Measurements from ENCODE around the gene SHPK.

SHPK gene

DNA sequence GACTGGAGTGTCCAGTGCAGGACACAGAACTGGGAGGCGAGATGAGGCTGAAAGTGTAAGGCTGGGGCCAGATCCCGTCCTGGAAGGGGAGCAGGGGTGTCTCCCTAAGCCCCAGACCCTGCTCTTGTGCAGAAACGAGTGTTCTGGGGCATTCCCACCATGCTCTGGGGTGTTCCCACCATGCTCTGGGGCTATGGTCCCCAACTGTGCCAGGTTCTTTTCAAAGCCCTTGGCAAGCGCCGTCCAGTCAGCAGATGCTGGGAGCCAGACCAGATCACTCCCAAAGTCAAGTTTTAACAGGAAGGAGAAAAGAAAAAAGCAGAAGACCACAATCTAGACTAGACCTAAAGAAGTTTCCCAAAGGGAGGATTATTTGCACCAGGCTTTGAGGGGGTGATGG is 29.8 kb upstream of the SHPK start:
- no peak overlapping the region for H3K4me2 ChIP-seq (ENCODE audit: low read length)
- H3K9me3 ChIP-seq (ENCODE audit: insufficient read depth, low read length), result no peaks in the 10 kb centered on the region
- no peaks in the 10 kb centered on the region for H3K27me3 ChIP-seq (ENCODE audit: low read depth, low read length)
- no peak overlapping the region for H3K4me3 ChIP-seq (ENCODE audit: low read length)
- H3K36me3 ChIP-seq (replicated peaks; ENCODE audit: low read depth, low read length), result no peaks in the 10 kb centered on the region
- no peak overlapping the region for H3K9ac ChIP-seq (ENCODE audit: low read length)
- H4K20me1 ChIP-seq (ENCODE audit: insufficient read depth, low read length), result no peaks in the 10 kb centered on the region
- peaks cover 9% of the 10 kb centered on the region; the same call in 1 of the 2 replicates for H3K4me1 ChIP-seq (ENCODE audit: low read length)
- H3K79me2 ChIP-seq (ENCODE audit: low read length), result peaks cover 18% of the 10 kb centered on the region
- no peak overlapping the region for H2AFZ ChIP-seq (ENCODE audit: low read depth, low read length)
- no peak overlapping the region for H3K27ac ChIP-seq (ENCODE audit: low read length)
- TF ChIP-seq CTCF (IDR thresholded peaks at IDR 0.05; ENCODE audit: low read depth, low read length) (no peak), EZH2phosphoT487 (IDR thresholded peaks at IDR 0.05; ENCODE audit: low read depth) (no peak)

DNA sequence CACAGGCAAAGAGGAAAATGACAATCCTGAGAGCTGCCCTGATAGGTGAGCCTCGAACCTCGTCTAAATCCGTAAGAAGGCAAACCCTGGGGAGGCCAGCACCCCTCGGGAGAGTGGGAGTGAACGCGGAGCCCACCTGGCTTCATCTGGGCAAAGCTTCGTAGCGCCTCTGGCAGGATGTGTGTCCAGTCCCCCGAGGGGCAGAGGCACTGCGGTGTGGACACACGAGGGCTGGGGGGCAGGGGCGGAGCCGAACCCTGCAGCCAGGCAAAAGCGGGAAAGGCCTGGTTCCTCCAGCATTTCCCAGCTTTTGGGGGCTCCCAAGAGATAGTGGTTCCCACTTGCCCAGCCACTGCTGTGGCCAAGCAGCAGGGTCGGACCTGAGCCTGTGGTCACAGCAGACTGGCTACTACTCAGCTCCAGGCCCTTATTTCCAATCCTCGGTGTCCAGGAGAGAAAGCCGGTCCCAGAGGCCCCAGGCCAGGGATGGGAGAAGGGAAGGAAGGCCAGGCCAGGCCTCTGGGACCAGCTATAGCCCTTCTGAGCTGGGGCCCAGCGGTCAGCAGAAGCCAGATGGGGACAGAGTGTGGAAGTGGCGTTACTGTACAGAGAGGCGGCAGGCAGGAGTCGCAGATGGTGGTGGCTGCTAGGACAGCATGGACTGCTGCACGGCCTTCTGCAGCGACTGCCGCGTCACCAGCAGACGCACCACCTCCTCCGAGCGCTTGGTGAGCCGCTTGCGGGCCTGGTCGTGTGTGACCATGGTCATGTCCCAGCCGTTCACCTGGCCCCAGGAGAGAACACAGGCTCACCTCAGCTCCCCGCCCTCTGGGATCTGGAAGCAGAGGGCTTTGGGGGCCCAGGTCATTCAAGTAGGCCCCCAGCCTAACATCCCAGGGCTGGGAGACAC is 27.3 kb upstream of the SHPK start:
- Histone ChIP-seq H3K9me3 (ENCODE audit: insufficient read depth, low read length) (no peaks in the 10 kb centered on the region), H3K36me3 (replicated peaks; ENCODE audit: low read depth, low read length) (no peaks in the 10 kb centered on the region), H3K27ac (ENCODE audit: low read length) (no peak overlapping the region), H3K79me2 (ENCODE audit: low read length) (no peaks in the 10 kb centered on the region), H2AFZ (ENCODE audit: low read depth, low read length) (no peak overlapping the region), H3K4me1 (ENCODE audit: low read length) (peaks cover 5% of the 10 kb centered on the region; the same call in 1 of the 2 replicates), H3K4me2 (ENCODE audit: low read length) (no peak overlapping the region), H3K9ac (ENCODE audit: low read length) (no peak overlapping the region), H3K27me3 (ENCODE audit: low read depth, low read length) (no peaks in the 10 kb centered on the region), H3K4me3 (ENCODE audit: low read length) (no peak overlapping the region), H4K20me1 (ENCODE audit: insufficient read depth, low read length) (no peaks in the 10 kb centered on the region)
- no peak for TF ChIP-seq EZH2phosphoT487 (IDR thresholded peaks at IDR 0.05; ENCODE audit: low read depth)
- TF ChIP-seq CTCF (IDR thresholded peaks at IDR 0.05; ENCODE audit: low read depth, low read length), result no peak

GRCh38 chr17:3660311-3660891 is 24.4 kb upstream of the SHPK start:
- Histone ChIP-seq H3K4me2 (ENCODE audit: low read length) (no peak overlapping the region), H3K36me3 (replicated peaks; ENCODE audit: low read depth, low read length) (no peaks in the 10 kb centered on the region), H3K4me1 (ENCODE audit: low read length) (no peaks in the 10 kb centered on the region), H3K9me3 (ENCODE audit: insufficient read depth, low read length) (no peaks in the 10 kb centered on the region), H3K27ac (ENCODE audit: low read length) (no peak overlapping the region), H3K4me3 (ENCODE audit: low read length) (no peak overlapping the region), H3K27me3 (ENCODE audit: low read depth, low read length) (no peaks in the 10 kb centered on the region), H2AFZ (ENCODE audit: low read depth, low read length) (no peak overlapping the region), H3K9ac (ENCODE audit: low read length) (no peak overlapping the region), H3K79me2 (ENCODE audit: low read length) (no peaks in the 10 kb centered on the region), H4K20me1 (ENCODE audit: insufficient read depth, low read length) (no peaks in the 10 kb centered on the region)
- TF ChIP-seq CTCF (IDR thresholded peaks at IDR 0.05; ENCODE audit: low read depth, low read length) (no peak), EZH2phosphoT487 (IDR thresholded peaks at IDR 0.05; ENCODE audit: low read depth) (no peak)

GRCh38 chr17:3659541-3660111 is 23.6 kb upstream of the SHPK start:
- no peak overlapping the region for H3K4me3 ChIP-seq (ENCODE audit: low read length)
- no peaks in the 10 kb centered on the region for H3K4me1 ChIP-seq (ENCODE audit: low read length)
- no peak overlapping the region for H3K9ac ChIP-seq (ENCODE audit: low read length)
- H4K20me1 ChIP-seq (ENCODE audit: insufficient read depth, low read length), result no peaks in the 10 kb centered on the region
- TF ChIP-seq CTCF (IDR thresholded peaks at IDR 0.05; ENCODE audit: low read depth, low read length), result no peak
- TF ChIP-seq EZH2phosphoT487 (IDR thresholded peaks at IDR 0.05; ENCODE audit: low read depth), result no peak
- H3K27ac ChIP-seq (ENCODE audit: low read length), result no peak overlapping the region
- no peaks in the 10 kb centered on the region for H3K27me3 ChIP-seq (ENCODE audit: low read depth, low read length)
- H2AFZ ChIP-seq (ENCODE audit: low read depth, low read length), result no peak overlapping the region
- H3K9me3 ChIP-seq (ENCODE audit: insufficient read depth, low read length), result no peaks in the 10 kb centered on the region
- no peaks in the 10 kb centered on the region for H3K36me3 ChIP-seq (replicated peaks; ENCODE audit: low read depth, low read length)
- H3K4me2 ChIP-seq (ENCODE audit: low read length), result no peak overlapping the region
- H3K79me2 ChIP-seq (ENCODE audit: low read length), result no peaks in the 10 kb centered on the region

Measured in OCI-LY3 (cell line).